ENCODE measurements around the gene AKAP4.

AKAP4 gene

DNA sequence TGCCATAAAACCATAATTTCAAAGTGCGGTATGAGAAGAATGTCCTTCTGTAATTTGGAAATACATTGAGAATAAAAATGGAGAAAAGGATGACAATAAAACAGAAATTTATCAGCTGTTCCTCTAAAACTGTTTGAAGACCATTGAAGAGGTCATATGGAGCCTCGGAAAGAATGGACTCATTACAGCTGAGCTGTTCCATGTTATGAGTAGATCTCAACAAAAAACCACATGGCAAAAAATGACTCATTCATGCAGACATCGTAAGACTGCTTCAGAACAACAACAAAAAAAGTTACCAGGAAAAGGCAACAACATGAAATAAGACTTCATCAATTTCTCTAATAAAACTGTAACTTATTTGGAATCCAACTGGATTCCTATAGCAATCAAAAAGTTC, 39.7 kb downstream of the AKAP4 start:
- DNase-seq (ENCODE audit: low read depth in 1 of 2, low spot score in 1 of 2), result no peak
- TF ChIP-seq CTCF (IDR thresholded peaks at IDR 0.05; ENCODE audit: insufficient read depth, low read length) (no peak), POLR2AphosphoS5 (IDR thresholded peaks at IDR 0.05; ENCODE audit: low read depth) (no peak), GABPA (IDR thresholded peaks at IDR 0.05; ENCODE audit: low read depth) (no peak), SPI1 (IDR thresholded peaks at IDR 0.05; ENCODE audit: borderline replicate concordance, low read depth) (no peak)
- TF ChIP-seq, protein P1, sequence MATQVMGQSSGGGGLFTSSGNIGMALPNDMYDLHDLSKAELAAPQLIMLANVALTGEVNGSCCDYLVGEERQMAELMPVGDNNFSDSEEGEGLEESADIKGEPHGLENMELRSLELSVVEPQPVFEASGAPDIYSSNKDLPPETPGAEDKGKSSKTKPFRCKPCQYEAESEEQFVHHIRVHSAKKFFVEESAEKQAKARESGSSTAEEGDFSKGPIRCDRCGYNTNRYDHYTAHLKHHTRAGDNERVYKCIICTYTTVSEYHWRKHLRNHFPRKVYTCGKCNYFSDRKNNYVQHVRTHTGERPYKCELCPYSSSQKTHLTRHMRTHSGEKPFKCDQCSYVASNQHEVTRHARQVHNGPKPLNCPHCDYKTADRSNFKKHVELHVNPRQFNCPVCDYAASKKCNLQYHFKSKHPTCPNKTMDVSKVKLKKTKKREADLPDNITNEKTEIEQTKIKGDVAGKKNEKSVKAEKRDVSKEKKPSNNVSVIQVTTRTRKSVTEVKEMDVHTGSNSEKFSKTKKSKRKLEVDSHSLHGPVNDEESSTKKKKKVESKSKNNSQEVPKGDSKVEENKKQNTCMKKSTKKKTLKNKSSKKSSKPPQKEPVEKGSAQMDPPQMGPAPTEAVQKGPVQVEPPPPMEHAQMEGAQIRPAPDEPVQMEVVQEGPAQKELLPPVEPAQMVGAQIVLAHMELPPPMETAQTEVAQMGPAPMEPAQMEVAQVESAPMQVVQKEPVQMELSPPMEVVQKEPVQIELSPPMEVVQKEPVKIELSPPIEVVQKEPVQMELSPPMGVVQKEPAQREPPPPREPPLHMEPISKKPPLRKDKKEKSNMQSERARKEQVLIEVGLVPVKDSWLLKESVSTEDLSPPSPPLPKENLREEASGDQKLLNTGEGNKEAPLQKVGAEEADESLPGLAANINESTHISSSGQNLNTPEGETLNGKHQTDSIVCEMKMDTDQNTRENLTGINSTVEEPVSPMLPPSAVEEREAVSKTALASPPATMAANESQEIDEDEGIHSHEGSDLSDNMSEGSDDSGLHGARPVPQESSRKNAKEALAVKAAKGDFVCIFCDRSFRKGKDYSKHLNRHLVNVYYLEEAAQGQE (IDR thresholded peaks at IDR 0.05; ENCODE audit: insufficient replicate concordance, low read depth), result no peak

GRCh38 chrX:50158593-50158992, 42.2 kb downstream of the AKAP4 start:
- TF ChIP-seq SPI1 (IDR thresholded peaks at IDR 0.05; ENCODE audit: borderline replicate concordance, low read depth) (no peak), CTCF (IDR thresholded peaks at IDR 0.05; ENCODE audit: insufficient read depth, low read length) (no peak), GABPA (IDR thresholded peaks at IDR 0.05; ENCODE audit: low read depth) (no peak), POLR2AphosphoS5 (IDR thresholded peaks at IDR 0.05; ENCODE audit: low read depth) (no peak)
- TF ChIP-seq, protein P1 (IDR thresholded peaks at IDR 0.05; ENCODE audit: insufficient replicate concordance, low read depth), result no peak
- no peaks in the 10 kb centered on the region for H3K27me3 ChIP-seq (ENCODE audit: insufficient read depth, poor library complexity, severe bottlenecking)
- no peak overlapping the region for H3K27ac ChIP-seq (replicated peaks)
- DNase-seq (ENCODE audit: low read depth in 1 of 2, low spot score in 1 of 2), result no peak
- H3K4me3 ChIP-seq (replicated peaks; ENCODE audit: insufficient read depth, low read length), result no peak overlapping the region

More for the DNA sequence above, 39.7 kb downstream of the AKAP4 start:
- Histone ChIP-seq H3K27me3 (ENCODE audit: insufficient read depth, poor library complexity, severe bottlenecking) (no peaks in the 10 kb centered on the region), H3K27ac (replicated peaks) (no peak overlapping the region), H3K4me3 (replicated peaks; ENCODE audit: insufficient read depth, low read length) (no peak overlapping the region)

DNA sequence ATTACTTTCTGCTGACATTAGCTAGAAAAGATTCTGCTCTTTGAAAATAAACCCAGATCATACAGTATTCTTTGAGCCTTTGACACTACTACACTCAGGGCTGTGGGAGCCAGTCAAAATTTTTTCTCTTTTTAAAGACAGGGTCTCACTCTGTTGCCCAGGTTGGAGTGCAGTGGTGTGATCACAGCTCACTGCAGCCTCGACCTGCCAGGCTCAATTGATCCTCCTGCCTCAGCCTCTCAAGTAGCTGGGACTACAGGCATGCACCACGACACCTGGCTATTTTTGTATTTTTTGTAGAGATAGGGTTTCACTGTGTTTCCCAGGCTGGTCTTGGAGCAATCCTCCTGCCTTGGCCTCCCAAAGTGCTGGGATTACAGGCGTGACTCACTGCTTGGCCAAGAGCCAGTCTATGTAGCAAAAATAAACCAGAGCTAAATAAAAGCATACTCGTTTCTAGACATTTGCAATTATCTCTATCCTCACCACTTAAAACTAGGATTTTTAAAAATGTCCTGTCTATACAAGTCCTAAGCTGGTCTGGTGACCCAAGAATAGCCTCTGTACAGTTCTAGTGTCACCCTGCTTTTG, 43.2 kb downstream of the AKAP4 start:
- no peak for DNase-seq (ENCODE audit: low read depth in 1 of 2, low spot score in 1 of 2)
- H3K27me3 ChIP-seq (ENCODE audit: insufficient read depth, poor library complexity, severe bottlenecking), result no peaks in the 10 kb centered on the region
- TF ChIP-seq CTCF (IDR thresholded peaks at IDR 0.05; ENCODE audit: insufficient read depth, low read length) (no peak), GABPA (IDR thresholded peaks at IDR 0.05; ENCODE audit: low read depth) (no peak), POLR2AphosphoS5 (IDR thresholded peaks at IDR 0.05; ENCODE audit: low read depth) (no peak), SPI1 (IDR thresholded peaks at IDR 0.05; ENCODE audit: borderline replicate concordance, low read depth) (no peak)
- TF ChIP-seq, protein P1 (IDR thresholded peaks at IDR 0.05; ENCODE audit: insufficient replicate concordance, low read depth), result no peak
- no peak overlapping the region for H3K27ac ChIP-seq (replicated peaks)
- no peak overlapping the region for H3K4me3 ChIP-seq (replicated peaks; ENCODE audit: insufficient read depth, low read length)
